Motor neuron (in vitro differentiated cells): ENCODE results near the gene CIART. TPM values are rescaled to one million over a fixed set of nuclear protein-coding genes. Genes with fewer than 3 reads are reported as not detected.

Experiments
- ATAC-seq, 8 experiments: fragments of 200-7000 bp; cut with Tn5 transposase; replicated peaks in 6 of 8; 2 replicates each; pipeline ENCODE4 v1.8.0; 2021; ENCODE audit warnings: mild to moderate bottlenecking in 8 of 8, moderate library complexity in 8 of 8
- H3K27ac ChIP-seq, 2 donors: fragments of 250-450 bp; sonication (Bioruptor Pico); 2 replicates each; pipeline ENCODE4 v1.9.0; 2021; ENCODE audit warnings: antibody characterized with exemption in 2 of 2, mild to moderate bottlenecking in 2 of 2, moderate library complexity in 1 of 2
- H3K4me1 ChIP-seq, 2 donors: fragments of 250-450 bp; sonication (Bioruptor Pico); replicated peaks in 1 of 2; 2 replicates each; pipeline ENCODE4 v1.6.1; 2021; ENCODE audit warnings: antibody characterized with exemption in 2 of 2, mild to moderate bottlenecking in 2 of 2, moderate library complexity in 1 of 2
- H3K4me3 ChIP-seq, 5 donors: fragments of 250-450 bp; sonication (Bioruptor Pico); 2 replicates each; pipeline ENCODE4 v1.9.0; 2021; ENCODE audit warnings: antibody characterized with exemption in 5 of 5, mild to moderate bottlenecking in 5 of 5, moderate library complexity in 4 of 5
- WGBS, 10 experiments: fragments of 450-650 bp; shearing (Covaris generic); methylation state at CpG; one replicate each; pipeline ENCODE4 v1.0.0; 2022; 5-methylcytosine and 5-hydroxymethylcytosine counted together
- in situ Hi-C, 9 experiments: fragments of 400-800 bp; cut with MboI; loops; one replicate each; pipeline ENCODE4 v1.15.0; 2021; ENCODE audit warnings: low sequenced_read_pairs in 9 of 9, low pct_unique_long_range_greater_than_20kb in 2 of 9; ENCODE audit not compliant: unreplicated experiment in 9 of 9
- total RNA-seq, 8 experiments: library from RNA; unstranded; fragments of 300-600 nt; gene quantifications; 2 replicates each; pipeline versions ENCODE4 v1.2.3 to v1.2.4, GENCODE V29; 2022

CIART gene
- total RNA-seq, 8 experiments from 2014 or later: 0.72 to 11.6 (median 5.8) TPM

DNA sequence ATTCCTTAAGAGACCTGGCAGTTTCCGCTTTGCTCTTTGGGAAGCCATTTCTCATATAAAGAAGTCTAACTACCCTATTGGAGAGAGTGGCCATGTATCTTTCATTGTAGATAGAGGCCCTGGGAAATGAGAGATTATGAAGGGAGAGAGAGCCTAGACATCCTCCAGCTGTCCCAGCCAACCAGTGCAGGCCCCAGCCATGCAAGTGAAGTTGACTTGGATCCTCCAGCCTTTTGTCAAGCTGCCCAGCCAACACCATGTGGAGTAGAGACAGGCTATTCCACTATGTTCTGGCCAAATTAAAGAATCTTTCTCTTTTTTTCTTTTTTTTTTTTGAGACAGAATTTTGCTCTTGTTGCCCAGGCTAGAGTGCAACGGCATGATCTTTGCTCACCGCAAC lies 39.4 kb upstream of the CIART start:
- no peak overlapping the region for H3K4me3 ChIP-seq
- H3K27ac ChIP-seq: no peak overlapping the region
- in situ Hi-C loops: no loop called here
- 75 to 100% (median 100%) methylated on average over 1 to 3 of the region's 3 CpGs; no CpG with 5 or more reads in 2 of the 10 experiments for WGBS, 10 experiments
- no peaks in the 10 kb centered on the region for H3K4me1 ChIP-seq
- ATAC-seq: no peak

DNA sequence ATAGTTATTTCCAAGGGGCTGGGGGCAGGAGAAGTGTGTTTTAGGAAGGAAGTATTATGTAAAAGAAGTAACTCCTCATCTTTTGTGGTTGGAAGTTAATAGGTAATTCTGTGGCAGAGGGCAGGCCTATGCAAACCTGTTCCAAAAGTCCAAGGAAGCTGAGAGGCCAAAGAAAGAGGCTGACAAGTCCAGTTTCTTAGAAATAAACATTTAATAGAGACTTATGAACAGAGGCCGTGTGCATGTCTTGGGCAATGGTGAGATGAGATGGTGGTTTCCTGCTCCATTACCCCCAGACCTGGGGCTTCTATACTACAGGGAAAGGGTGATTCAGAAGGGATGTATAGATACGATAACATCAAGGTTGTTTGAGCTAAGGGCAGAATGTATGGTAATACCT lies 32.4 kb upstream of the CIART start:
- H3K27ac ChIP-seq: no peak overlapping the region
- no peak overlapping the region for H3K4me3 ChIP-seq
- WGBS, 10 experiments: 0 to 94% (median 80%) methylated on average over 1 to 2 of the region's 2 CpGs; no CpG with 5 or more reads in 1 of the 10 experiments
- in situ Hi-C loops: no loop called here
- ATAC-seq: no peak
- no peaks in the 10 kb centered on the region for H3K4me1 ChIP-seq

DNA sequence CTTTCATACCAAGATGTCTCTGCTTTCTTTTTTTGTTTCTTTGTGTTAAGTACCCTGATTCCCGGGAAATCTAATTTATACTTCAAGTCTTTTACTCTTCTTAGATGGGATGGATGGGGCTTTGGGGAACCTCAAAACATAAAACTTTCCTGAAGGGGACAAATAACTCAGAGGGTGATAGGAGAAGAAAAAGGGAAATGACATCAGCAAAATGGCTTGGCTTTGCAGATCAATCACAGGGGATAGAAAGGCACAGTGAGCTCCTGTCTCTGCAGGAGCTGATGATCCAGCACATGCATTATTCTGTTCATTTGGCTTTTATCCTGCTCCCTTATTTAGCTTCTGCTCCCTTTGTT lies 26.2 kb upstream of the CIART start:
- peaks cover 47% of the 10 kb centered on the region in 2 donors for H3K4me1 ChIP-seq
- ATAC-seq: peak in 5 of 8 experiments; percentile 18 to 48 (median 26)
- H3K4me3 ChIP-seq: peak overlapping the region; percentile 2 to 37 (median 28)
- 0% methylated on average over 1 of the region's 1 CpG; no CpG with 5 or more reads in 3 of the 10 experiments for WGBS, 10 experiments
- in situ Hi-C loops: no loop called here
- peak overlapping the region; percentile 92 to 96 for H3K27ac ChIP-seq

DNA sequence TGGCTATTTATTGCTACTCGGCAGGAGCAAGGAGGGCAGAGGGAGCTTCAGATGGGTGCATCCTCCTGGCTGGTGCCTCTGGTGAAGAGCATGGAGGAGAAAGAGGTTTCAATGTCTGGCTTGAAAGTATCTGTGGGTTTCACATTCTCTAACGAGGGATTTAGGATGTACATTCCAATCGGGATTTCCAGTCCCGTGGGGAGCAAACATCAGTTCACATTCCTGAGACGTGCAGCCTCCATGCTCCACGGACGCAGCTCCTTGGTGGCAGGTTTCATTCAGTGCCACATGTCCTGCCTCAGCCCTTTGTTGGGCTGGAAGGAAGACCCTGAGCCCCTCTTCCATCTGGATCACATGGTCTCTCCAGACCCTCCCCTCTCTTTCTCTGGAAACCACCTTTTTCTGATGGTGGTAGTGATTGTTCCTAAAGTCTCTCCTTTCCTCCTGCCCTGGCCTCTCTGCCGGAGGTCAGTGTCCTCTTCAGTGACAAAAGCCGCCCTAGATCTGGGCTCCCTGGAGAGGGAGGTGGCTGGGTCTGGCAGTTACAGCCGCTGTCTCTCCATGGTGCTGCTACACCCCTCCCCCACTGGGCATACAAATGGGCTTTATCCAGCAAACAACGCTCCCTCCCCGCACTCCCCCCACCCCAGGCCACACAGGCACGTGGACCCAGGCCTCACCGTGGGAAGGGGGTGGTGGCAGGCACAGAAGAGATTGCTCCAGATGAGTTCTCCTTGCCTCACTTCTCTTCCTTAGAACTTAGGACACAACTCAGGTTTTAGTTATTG lies 25.6 kb upstream of the CIART start:
- Histone ChIP-seq H3K27ac (peak overlapping the region; percentile 92 to 96), H3K4me1 (peaks cover 47% of the 10 kb centered on the region in 2 donors), H3K4me3 (peak overlapping the region; percentile 2 to 37 (median 28))
- 0 to 60% (median 0%) methylated on average over 1 to 9 of the region's 14 CpGs; no CpG with 5 or more reads in 3 of the 10 experiments for WGBS, 10 experiments
- peak in 5 of 8 experiments; percentile 36 to 66 (median 59) for ATAC-seq
- in situ Hi-C loops: no loop called here

DNA sequence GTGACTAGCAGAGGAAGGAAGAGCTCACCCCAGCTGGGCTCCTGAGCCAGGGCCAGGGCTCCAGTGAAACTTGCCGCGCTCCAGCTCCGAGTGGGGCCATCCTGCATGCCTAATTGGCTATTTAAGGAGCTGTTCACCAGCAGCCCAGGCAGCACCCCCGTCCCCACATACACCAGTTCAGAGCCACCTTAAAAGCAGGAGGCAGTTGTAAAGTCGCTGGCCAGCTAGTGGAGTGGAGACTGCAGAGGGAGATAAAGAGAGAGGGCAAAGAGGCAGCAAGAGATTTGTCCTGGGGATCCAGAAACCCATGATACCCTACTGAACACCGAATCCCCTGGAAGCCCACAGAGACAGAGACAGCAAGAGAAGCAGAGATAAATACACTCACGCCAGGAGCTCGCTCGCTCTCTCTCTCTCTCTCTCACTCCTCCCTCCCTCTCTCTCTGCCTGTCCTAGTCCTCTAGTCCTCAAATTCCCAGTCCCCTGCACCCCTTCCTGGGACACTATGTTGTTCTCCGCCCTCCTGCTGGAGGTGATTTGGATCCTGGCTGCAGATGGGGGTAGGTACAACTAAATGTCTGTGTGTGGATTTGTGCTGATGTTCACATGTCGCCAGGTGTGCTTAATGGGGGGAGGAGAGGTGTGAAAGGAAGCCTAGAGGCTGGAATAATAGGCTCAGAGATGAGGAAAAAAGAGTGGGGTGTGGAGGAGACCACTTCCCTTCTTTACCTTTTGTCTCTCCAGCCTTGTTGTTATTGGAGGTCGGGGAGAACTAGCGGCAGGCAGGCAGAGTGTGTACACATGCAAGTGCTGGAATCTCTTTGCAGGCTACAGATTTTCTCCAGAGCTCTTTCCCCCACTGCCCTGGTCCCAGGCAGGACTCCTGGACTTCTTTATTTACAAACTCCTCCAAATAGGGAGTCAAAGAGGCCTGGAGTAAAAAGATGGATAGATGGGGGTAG lies 24.4 kb upstream of the CIART start, which contains the start of gene CA14:
TSS of gene CA14 (plus strand) at position 151 of the 962 bp plus-strand sequence. CDS start at position 506, 355 bp downstream.
- ATAC-seq: peak in 5 of 8 experiments; percentile 42 to 62 (median 60)
- Histone ChIP-seq H3K4me1 (peaks cover 47% of the 10 kb centered on the region in 2 donors), H3K4me3 (peak within 1 kb of the TSS; percentile 15 to 37 (median 28)), H3K27ac (peak within 1 kb of the TSS; percentile 92 to 96)
- 0 to 60% (median 7%) methylated on average over 2 to 12 of the region's 13 CpGs; no CpG with 5 or more reads in 2 of the 10 experiments for WGBS, 10 experiments
- in situ Hi-C loops: no loop called here

DNA sequence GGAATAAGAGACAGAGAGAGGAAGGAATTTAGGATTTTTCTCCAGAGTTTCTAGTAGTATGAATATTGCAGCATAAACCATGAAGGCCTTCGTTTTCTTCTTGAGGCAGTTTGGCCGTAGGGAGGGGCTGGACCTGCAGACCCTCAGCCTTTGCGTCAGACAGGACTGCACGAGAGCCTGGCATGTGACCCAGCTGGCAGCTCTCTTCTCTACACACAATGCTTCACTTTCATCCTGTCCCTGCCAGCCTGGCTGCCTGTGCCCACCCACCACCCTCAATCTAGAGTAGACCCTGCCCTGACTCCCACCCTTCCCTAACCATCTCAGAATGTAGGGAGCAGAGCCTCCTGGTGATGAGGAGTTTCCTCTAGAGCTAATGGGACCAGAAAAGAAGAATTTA lies 23.1 kb upstream of the CIART start:
- H3K4me1 ChIP-seq: peaks cover 47% of the 10 kb centered on the region in 2 donors
- in situ Hi-C loops: no loop called here
- peak overlapping the region in 4 of 5 donors; percentile 15 to 37 (median 29) for H3K4me3 ChIP-seq
- H3K27ac ChIP-seq: peak overlapping the region; percentile 92 to 96
- peak in 3 of 8 experiments; percentile 5 to 21 (median 16) for ATAC-seq
- WGBS, 10 experiments: 0 to 27% (median 11%) methylated on average over 2 to 4 of the region's 4 CpGs; no CpG with 5 or more reads in 4 of the 10 experiments

DNA sequence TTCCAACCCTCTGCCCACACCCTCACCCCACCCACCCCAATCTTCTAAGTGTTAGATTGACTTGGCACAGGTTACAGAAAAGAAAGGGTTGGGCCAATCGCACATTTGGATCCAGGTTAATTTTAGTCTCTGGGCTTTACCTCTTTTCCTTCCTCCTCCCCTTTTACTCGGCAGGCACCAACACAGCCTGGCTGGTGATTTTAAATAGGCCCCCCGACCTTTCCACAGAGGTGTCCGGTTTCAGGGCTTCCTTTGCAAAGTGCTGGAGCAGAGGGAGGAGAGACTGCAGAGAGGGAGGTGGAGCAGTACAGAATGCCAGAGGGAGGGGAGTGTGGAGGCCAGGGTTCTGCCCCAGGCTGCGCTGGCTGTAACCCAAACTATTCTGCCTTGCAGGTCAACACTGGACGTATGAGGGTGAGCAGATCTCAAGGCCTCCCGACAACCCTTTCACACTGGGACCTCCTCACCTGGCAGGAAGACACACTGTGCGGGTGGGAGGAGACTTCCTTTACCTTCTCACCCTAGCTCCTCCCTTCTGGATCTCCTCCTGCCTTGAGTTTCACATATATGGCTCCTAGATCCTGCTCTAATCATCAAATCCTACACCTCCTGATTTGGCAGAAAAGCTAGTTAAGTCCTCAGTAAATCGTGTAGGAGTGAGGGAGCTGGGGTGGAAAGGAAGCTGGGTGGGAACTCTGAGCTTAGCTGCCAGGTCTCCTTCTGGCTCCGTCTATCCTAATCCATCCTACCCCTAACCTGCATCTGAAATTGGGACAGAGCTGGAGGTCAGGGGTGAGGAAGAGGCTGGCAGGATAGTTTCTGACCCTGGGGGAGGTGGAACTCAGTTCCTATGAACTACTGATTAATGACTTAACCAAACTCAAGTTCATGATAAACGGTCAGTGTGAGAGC lies 22.3 kb upstream of the CIART start:
- Histone ChIP-seq H3K4me3 (peak overlapping the region in 4 of 5 donors; percentile 10 to 37 (median 22)), H3K27ac (peak overlapping the region; percentile 7 to 92), H3K4me1 (peaks cover 47% of the 10 kb centered on the region in 2 donors)
- in situ Hi-C loops: no loop called here
- 0 to 75% (median 21%) methylated on average over 1 to 11 of the region's 11 CpGs; no CpG with 5 or more reads in 1 of the 10 experiments for WGBS, 10 experiments
- peak; percentile 29 to 81 (median 40) for ATAC-seq

DNA sequence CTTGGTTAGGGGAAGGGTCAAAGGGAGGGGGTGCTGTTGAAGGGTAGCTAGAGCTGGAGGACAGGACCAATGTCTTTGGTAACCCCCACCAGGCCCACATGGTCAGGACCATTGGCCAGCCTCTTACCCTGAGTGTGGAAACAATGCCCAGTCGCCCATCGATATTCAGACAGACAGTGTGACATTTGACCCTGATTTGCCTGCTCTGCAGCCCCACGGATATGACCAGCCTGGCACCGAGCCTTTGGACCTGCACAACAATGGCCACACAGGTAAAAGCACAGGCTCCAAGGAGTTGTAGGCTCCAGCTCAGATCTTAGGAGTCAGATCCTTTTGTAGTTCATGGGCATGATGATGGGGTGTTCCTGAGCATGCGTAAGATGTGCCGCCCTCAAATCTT lies 21.0 kb upstream of the CIART start:
- in situ Hi-C loops: no loop called here
- Histone ChIP-seq H3K4me1 (peaks cover 39 to 40% of the 10 kb centered on the region in 2 donors), H3K4me3 (no peak overlapping the region), H3K27ac (no peak overlapping the region)
- WGBS, 10 experiments: 92 to 100% (median 95%) methylated on average over 2 to 6 of the region's 6 CpGs; no CpG with 5 or more reads in 5 of the 10 experiments
- no peak for ATAC-seq

DNA sequence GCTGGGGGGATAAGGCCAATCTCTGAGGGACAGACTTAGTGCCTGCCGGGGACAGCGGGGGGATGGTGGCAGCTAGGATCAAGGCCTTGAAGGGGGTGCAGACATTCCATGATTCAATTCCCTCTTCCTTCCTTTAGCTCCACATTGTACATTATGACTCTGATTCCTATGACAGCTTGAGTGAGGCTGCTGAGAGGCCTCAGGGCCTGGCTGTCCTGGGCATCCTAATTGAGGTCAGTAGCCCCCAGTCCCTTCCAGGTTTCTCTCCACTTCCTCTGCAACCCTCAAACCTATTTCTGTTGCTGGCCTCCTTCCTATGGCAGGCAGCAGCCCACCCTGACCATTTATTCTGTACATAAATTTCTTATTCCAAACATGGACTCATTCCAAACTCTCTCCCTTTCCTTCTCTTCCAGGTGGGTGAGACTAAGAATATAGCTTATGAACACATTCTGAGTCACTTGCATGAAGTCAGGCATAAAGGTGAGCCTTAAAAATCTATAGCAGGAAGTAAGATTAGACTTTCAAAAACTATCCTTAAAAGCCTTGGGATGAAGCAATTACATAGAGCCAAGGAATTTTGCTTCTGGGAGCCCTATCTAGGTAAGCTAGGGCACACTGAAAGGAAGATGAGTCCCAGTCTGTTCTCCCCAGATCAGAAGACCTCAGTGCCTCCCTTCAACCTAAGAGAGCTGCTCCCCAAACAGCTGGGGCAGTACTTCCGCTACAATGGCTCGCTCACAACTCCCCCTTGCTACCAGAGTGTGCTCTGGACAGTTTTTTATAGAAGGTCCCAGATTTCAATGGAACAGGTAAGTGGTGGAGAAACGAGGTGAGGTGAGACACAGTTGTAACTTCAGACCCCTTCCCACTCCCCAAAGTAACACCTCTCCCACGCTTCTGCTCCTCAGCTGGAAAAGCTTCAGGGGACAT lies 19.7 kb upstream of the CIART start:
- no peak overlapping the region for H3K27ac ChIP-seq
- 67 to 100% (median 86%) methylated on average over 1 to 6 of the region's 6 CpGs; no CpG with 5 or more reads in 2 of the 10 experiments for WGBS, 10 experiments

DNA sequence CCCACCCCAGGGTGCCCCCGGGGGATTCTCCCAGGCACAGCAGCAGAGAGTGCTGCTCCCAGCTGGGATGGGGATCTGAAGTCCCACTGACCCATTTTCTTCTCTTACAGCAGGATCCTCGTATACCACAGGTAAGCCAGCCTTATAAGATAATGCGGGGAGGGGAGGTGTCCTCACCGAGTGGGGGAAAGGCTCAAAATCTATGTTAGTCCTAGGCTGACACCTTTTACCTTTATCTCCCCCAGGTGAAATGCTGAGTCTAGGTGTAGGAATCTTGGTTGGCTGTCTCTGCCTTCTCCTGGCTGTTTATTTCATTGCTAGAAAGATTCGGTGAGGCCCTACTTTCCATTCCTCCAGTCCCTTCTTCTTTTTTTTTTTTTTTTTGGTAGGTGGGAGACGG lies 18.8 kb upstream of the CIART start:
- Histone ChIP-seq H3K27ac (no peak overlapping the region), H3K4me1 (peaks cover 25 to 26% of the 10 kb centered on the region in 2 donors), H3K4me3 (no peak overlapping the region)
- 60 to 100% (median 83%) methylated on average over 1 to 5 of the region's 6 CpGs; no CpG with 5 or more reads in 4 of the 10 experiments for WGBS, 10 experiments
- in situ Hi-C loops: no loop called here
- ATAC-seq: no peak

More for the DNA sequence above, 19.7 kb upstream of the CIART start:
- in situ Hi-C loops: no loop called here
- ATAC-seq: no peak
- Histone ChIP-seq H3K4me1 (peaks cover 30 to 31% of the 10 kb centered on the region in 2 donors), H3K4me3 (no peak overlapping the region)

DNA sequence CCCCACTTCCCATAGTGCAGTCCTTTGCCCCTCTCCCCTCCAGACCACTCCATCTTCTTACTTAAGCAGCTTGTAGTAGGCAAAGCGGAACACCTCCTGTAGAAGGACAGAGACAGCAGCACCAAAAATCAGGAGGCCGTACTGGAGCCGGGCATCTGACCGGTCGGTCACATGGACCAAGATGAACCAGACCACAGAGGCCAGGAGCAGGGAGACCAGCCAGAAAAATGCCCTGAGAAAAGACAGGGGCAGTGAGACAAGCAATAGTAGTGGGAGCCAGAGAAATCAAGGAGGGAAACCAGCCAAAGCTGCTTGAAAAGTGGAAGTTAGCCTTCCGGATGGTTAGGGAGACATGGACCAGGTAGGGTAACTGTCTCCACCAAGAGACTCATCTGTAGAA lies 14.5 kb upstream of the CIART start:
- in situ Hi-C loops: no loop called here
- 2 to 57% (median 27%) methylated on average over 5 to 6 of the region's 6 CpGs; no CpG with 5 or more reads in 3 of the 10 experiments for WGBS, 10 experiments

More for the DNA sequence above, 14.5 kb upstream of the CIART start:
- peaks cover 21% of the 10 kb centered on the region in 2 donors for H3K4me1 ChIP-seq
- peak overlapping the region; percentile 86 to 95 (median 94) for H3K4me3 ChIP-seq
- ATAC-seq: no peak
- H3K27ac ChIP-seq: peak overlapping the region; percentile 68 to 70
